ENCODE results near the gene ADAD1. TPM values are rescaled to one million over a fixed set of nuclear protein-coding genes. Genes with fewer than 3 reads are reported as not detected.
"Not testable (repeated sequence)": the region's sequence is repeated elsewhere in the genome, so short reads cannot be mapped to it uniquely, and the experiment has no call there.

ADAD1 gene
- total and polyA plus RNA-seq, 2 donors from 2014 or later = not detected

- Histone ChIP-seq H3K36me3 (ENCODE audit: control insufficient read depth in 2 of 3, insufficient read depth in 3 of 3, low read length in 3 of 3) (peaks cover 0 to 24% (median 12%) of the 10 kb centered on the region in 3 donors), H3K4me1 (ENCODE audit: control insufficient read depth in 2 of 3, insufficient read depth in 2 of 3, low read depth in 1 of 3, low read length in 3 of 3) (no peaks in the 10 kb centered on the region), H3K9me3 (ENCODE audit: control insufficient read depth in 2 of 3, insufficient read depth in 1 of 3, low read length in 3 of 3) (no peaks in the 10 kb centered on the region), H3K27ac (ENCODE audit: low read depth in 2 of 2, low read length in 2 of 2) (no peak overlapping the region), H3K9ac (ENCODE audit: low read length in 3 of 3) (no peak overlapping the region), H3K27me3 (ENCODE audit: control insufficient read depth, insufficient read depth, low read length) (no peaks in the 10 kb centered on the region), H3K4me3 (ENCODE audit: low read length in 3 of 3) (no peak overlapping the region)
- FAIRE-seq (no peak), DNase-seq (no peak)
- intact Hi-C loops (cut with DNase I) = no loop called here
- TF ChIP-seq, protein P1, sequence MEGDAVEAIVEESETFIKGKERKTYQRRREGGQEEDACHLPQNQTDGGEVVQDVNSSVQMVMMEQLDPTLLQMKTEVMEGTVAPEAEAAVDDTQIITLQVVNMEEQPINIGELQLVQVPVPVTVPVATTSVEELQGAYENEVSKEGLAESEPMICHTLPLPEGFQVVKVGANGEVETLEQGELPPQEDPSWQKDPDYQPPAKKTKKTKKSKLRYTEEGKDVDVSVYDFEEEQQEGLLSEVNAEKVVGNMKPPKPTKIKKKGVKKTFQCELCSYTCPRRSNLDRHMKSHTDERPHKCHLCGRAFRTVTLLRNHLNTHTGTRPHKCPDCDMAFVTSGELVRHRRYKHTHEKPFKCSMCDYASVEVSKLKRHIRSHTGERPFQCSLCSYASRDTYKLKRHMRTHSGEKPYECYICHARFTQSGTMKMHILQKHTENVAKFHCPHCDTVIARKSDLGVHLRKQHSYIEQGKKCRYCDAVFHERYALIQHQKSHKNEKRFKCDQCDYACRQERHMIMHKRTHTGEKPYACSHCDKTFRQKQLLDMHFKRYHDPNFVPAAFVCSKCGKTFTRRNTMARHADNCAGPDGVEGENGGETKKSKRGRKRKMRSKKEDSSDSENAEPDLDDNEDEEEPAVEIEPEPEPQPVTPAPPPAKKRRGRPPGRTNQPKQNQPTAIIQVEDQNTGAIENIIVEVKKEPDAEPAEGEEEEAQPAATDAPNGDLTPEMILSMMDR (IDR thresholded peaks at IDR 0.05; ENCODE audit: borderline replicate concordance, extremely low read depth, insufficient read depth) = no peak
These were observed 22.4 kb upstream of the ADAD1 start for GRCh38 chr4:122356317-122356808.

DNA sequence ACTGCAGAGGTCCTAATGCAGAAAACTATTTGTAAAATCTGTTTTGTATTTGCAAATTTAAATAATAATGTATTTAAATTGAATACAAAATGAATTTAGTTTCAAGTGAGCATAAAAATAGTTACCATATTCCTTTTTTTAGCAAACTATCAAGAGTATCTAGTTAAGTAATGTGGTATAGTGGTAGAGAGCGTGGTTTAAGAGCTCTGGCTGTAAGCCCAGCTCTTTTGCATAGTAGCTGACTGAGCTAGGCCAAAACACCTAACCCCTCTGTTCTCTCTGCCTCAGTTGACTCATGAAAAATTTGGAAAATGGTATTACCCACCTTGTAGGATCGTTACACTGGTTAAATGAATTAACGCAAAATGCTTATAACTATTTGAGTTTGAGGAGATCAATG lies 18.1 kb upstream of the ADAD1 start:
- Histone ChIP-seq H3K27ac (ENCODE audit: low read depth in 2 of 2, low read length in 2 of 2) (no peak overlapping the region), H3K36me3 (ENCODE audit: control insufficient read depth in 2 of 3, insufficient read depth in 3 of 3, low read length in 3 of 3) (peaks cover 0 to 28% (median 8%) of the 10 kb centered on the region in 3 donors), H3K27me3 (ENCODE audit: control insufficient read depth, insufficient read depth, low read length) (no peaks in the 10 kb centered on the region), H3K9ac (ENCODE audit: low read length in 3 of 3) (no peak overlapping the region), H3K4me1 (ENCODE audit: control insufficient read depth in 2 of 3, insufficient read depth in 2 of 3, low read depth in 1 of 3, low read length in 3 of 3) (no peaks in the 10 kb centered on the region), H3K4me3 (ENCODE audit: low read length in 3 of 3) (no peak overlapping the region), H3K9me3 (ENCODE audit: control insufficient read depth in 2 of 3, insufficient read depth in 1 of 3, low read length in 3 of 3) (no peaks in the 10 kb centered on the region)
- TF ChIP-seq, protein P1 (IDR thresholded peaks at IDR 0.05; ENCODE audit: borderline replicate concordance, extremely low read depth, insufficient read depth) = no peak
- DNase-seq = no peak
- FAIRE-seq = no peak
- intact Hi-C loops (cut with DNase I) = no loop called here

GRCh38 chr4:122364700-122365404 lies 14.0 kb upstream of the ADAD1 start:
- Histone ChIP-seq H3K9me3 (ENCODE audit: control insufficient read depth in 2 of 3, insufficient read depth in 1 of 3, low read length in 3 of 3) (peaks cover 0 to 5% (median 0%) of the 10 kb centered on the region in 3 donors), H3K27me3 (ENCODE audit: control insufficient read depth, insufficient read depth, low read length) (no peaks in the 10 kb centered on the region), H3K4me3 (ENCODE audit: low read length in 3 of 3) (no peak overlapping the region), H3K27ac (ENCODE audit: low read depth in 2 of 2, low read length in 2 of 2) (no peak overlapping the region), H3K4me1 (ENCODE audit: control insufficient read depth in 2 of 3, insufficient read depth in 2 of 3, low read depth in 1 of 3, low read length in 3 of 3) (no peaks in the 10 kb centered on the region), H3K36me3 (ENCODE audit: control insufficient read depth in 2 of 3, insufficient read depth in 3 of 3, low read length in 3 of 3) (peaks cover 0 to 16% (median 3%) of the 10 kb centered on the region in 3 donors), H3K9ac (ENCODE audit: low read length in 3 of 3) (no peak overlapping the region)
- FAIRE-seq (no peak), DNase-seq (peak in 1 of 5 donors; percentile 63)
- TF ChIP-seq, protein P1 (IDR thresholded peaks at IDR 0.05; ENCODE audit: borderline replicate concordance, extremely low read depth, insufficient read depth) = no peak
- intact Hi-C loops (cut with DNase I) = no loop called here

DNA sequence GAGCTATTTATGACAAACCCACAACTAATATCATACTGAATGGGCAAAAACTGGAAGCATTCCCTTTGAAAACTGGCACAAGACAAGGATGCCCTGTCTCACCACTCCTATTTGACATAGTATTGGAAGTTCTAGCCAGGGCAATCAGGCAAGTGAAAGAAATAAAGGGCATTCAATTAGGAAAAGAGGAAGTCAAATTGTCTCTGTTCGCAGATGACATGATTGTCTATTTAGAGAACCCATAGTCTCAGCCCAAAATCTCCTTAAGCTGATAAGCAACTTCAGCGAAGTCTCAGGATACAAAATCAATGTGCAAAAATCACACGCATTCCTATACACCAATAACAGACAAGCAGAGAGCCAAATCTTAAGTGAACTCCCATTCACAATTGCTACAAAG lies 10.0 kb upstream of the ADAD1 start:
- H3K36me3 ChIP-seq (ENCODE audit: control insufficient read depth in 2 of 3, insufficient read depth in 3 of 3, low read length in 3 of 3); DNase-seq; FAIRE-seq; H3K4me1 ChIP-seq (ENCODE audit: control insufficient read depth in 2 of 3, insufficient read depth in 2 of 3, low read depth in 1 of 3, low read length in 3 of 3); H3K4me3 ChIP-seq (ENCODE audit: low read length in 3 of 3); intact Hi-C loops (cut with DNase I); H3K27me3 ChIP-seq (ENCODE audit: control insufficient read depth, insufficient read depth, low read length); H3K9me3 ChIP-seq (ENCODE audit: control insufficient read depth in 2 of 3, insufficient read depth in 1 of 3, low read length in 3 of 3); H3K27ac ChIP-seq (ENCODE audit: low read depth in 2 of 2, low read length in 2 of 2); H3K9ac ChIP-seq (ENCODE audit: low read length in 3 of 3): not testable (repeated sequence)

Measured in kidney (tissue), 14 donors.